ENCODE measurements around the gene SHISA8.

SHISA8 gene

GRCh38 chr22:41912338-41913039 is 2.4 kb downstream of the SHISA8 start:
- H3K4me3 Mint-ChIP-seq, result no peak overlapping the region
- no peaks in the 10 kb centered on the region for H3K9me3 Mint-ChIP-seq
- peaks cover 47% of the 10 kb centered on the region for H3K4me1 Mint-ChIP-seq (ENCODE audit: low read depth)
- peak overlapping the region; percentile 80 for H3K27ac Mint-ChIP-seq
- peaks cover 3% of the 10 kb centered on the region for H3K36me3 Mint-ChIP-seq (ENCODE audit: low read depth)
- H3K27me3 Mint-ChIP-seq, result peaks cover 54% of the 10 kb centered on the region
- DNase-seq, result no peak

GRCh38 chr22:41911001-41911611 is 3.8 kb downstream of the SHISA8 start:
- peaks cover 13% of the 10 kb centered on the region for H3K36me3 Mint-ChIP-seq (ENCODE audit: low read depth)
- no peak overlapping the region for H3K4me3 Mint-ChIP-seq
- peaks cover 51% of the 10 kb centered on the region for H3K4me1 Mint-ChIP-seq (ENCODE audit: low read depth)
- no peaks in the 10 kb centered on the region for H3K9me3 Mint-ChIP-seq
- DNase-seq, result peak; percentile 60
- peak overlapping the region; percentile 59 for H3K27ac Mint-ChIP-seq
- peaks cover 44% of the 10 kb centered on the region for H3K27me3 Mint-ChIP-seq

GRCh38 chr22:41910050-41911000 is 4.5 kb downstream of the SHISA8 start:
- Mint-ChIP-seq H3K9me3 (no peaks in the 10 kb centered on the region), H3K4me3 (no peak overlapping the region), H3K27ac (no peak overlapping the region), H3K4me1 (ENCODE audit: low read depth) (peaks cover 44% of the 10 kb centered on the region), H3K27me3 (peaks cover 36% of the 10 kb centered on the region), H3K36me3 (ENCODE audit: low read depth) (peaks cover 20% of the 10 kb centered on the region)
- peak; percentile 68 for DNase-seq

GRCh38 chr22:41909310-41910049 is 5.4 kb downstream of the SHISA8 start:
- Mint-ChIP-seq H3K9me3 (no peaks in the 10 kb centered on the region), H3K4me1 (ENCODE audit: low read depth) (peaks cover 42% of the 10 kb centered on the region), H3K4me3 (peak overlapping the region; percentile 18), H3K27ac (peak overlapping the region; percentile 68), H3K27me3 (peaks cover 33% of the 10 kb centered on the region), H3K36me3 (ENCODE audit: low read depth) (peaks cover 29% of the 10 kb centered on the region)
- peak; percentile 50 for DNase-seq

- H3K27me3 Mint-ChIP-seq, result peaks cover 33% of the 10 kb centered on the region
- no peak for DNase-seq
- peak overlapping the region; percentile 10 for H3K4me3 Mint-ChIP-seq
- peaks cover 42% of the 10 kb centered on the region for H3K4me1 Mint-ChIP-seq (ENCODE audit: low read depth)
- H3K27ac Mint-ChIP-seq, result peak overlapping the region; percentile 33
- peaks cover 35% of the 10 kb centered on the region for H3K36me3 Mint-ChIP-seq (ENCODE audit: low read depth)
- no peaks in the 10 kb centered on the region for H3K9me3 Mint-ChIP-seq
Measured at GRCh38 chr22:41908411-41909309, 6.2 kb downstream of the SHISA8 start.

- peaks cover 25% of the 10 kb centered on the region for H3K27me3 Mint-ChIP-seq
- peaks cover 45% of the 10 kb centered on the region for H3K36me3 Mint-ChIP-seq (ENCODE audit: low read depth)
- H3K27ac Mint-ChIP-seq, result peak overlapping the region; percentile 66
- H3K4me1 Mint-ChIP-seq (ENCODE audit: low read depth), result peaks cover 36% of the 10 kb centered on the region
- H3K9me3 Mint-ChIP-seq, result no peaks in the 10 kb centered on the region
- no peak overlapping the region for H3K4me3 Mint-ChIP-seq
- peak; percentile 50 for DNase-seq
Measured at GRCh38 chr22:41907436-41908401, 7.2 kb downstream of the SHISA8 start.

GRCh38 chr22:41906822-41907221 is 8.1 kb downstream of the SHISA8 start:
- H3K27me3 Mint-ChIP-seq, result peaks cover 16% of the 10 kb centered on the region
- no peaks in the 10 kb centered on the region for H3K9me3 Mint-ChIP-seq
- DNase-seq, result no peak
- H3K27ac Mint-ChIP-seq, result no peak overlapping the region
- H3K4me3 Mint-ChIP-seq, result no peak overlapping the region
- peaks cover 54% of the 10 kb centered on the region for H3K36me3 Mint-ChIP-seq (ENCODE audit: low read depth)
- H3K4me1 Mint-ChIP-seq (ENCODE audit: low read depth), result peaks cover 30% of the 10 kb centered on the region

GRCh38 chr22:41905411-41906202 is 9.3 kb downstream of the SHISA8 start:
- Mint-ChIP-seq H3K27ac (peak overlapping the region; percentile 61), H3K4me3 (no peak overlapping the region), H3K4me1 (ENCODE audit: low read depth) (peaks cover 24% of the 10 kb centered on the region), H3K36me3 (ENCODE audit: low read depth) (peaks cover 63% of the 10 kb centered on the region), H3K9me3 (no peaks in the 10 kb centered on the region), H3K27me3 (peaks cover 9% of the 10 kb centered on the region)
- no peak for DNase-seq

GRCh38 chr22:41904450-41905410 is 10.1 kb downstream of the SHISA8 start:
- Mint-ChIP-seq H3K36me3 (ENCODE audit: low read depth) (peaks cover 72% of the 10 kb centered on the region), H3K27ac (peak overlapping the region; percentile 65), H3K27me3 (peaks cover 7% of the 10 kb centered on the region), H3K4me1 (ENCODE audit: low read depth) (peaks cover 24% of the 10 kb centered on the region), H3K4me3 (no peak overlapping the region), H3K9me3 (no peaks in the 10 kb centered on the region)
- no peak for DNase-seq

GRCh38 chr22:41902932-41903421 is 11.9 kb downstream of the SHISA8 start:
- Mint-ChIP-seq H3K9me3 (no peaks in the 10 kb centered on the region), H3K4me3 (no peak overlapping the region), H3K27ac (peak overlapping the region; percentile 26), H3K4me1 (ENCODE audit: low read depth) (peaks cover 9% of the 10 kb centered on the region), H3K27me3 (no peaks in the 10 kb centered on the region), H3K36me3 (ENCODE audit: low read depth) (peaks cover 87% of the 10 kb centered on the region)
- no peak for DNase-seq

- Mint-ChIP-seq H3K9me3 (no peaks in the 10 kb centered on the region), H3K4me3 (no peak overlapping the region), H3K27me3 (no peaks in the 10 kb centered on the region), H3K27ac (no peak overlapping the region), H3K4me1 (ENCODE audit: low read depth) (peaks cover under 1% of the 10 kb centered on the region), H3K36me3 (ENCODE audit: low read depth) (peaks cover 91% of the 10 kb centered on the region)
- no peak for DNase-seq
Measured at GRCh38 chr22:41902016-41902415, 12.9 kb downstream of the SHISA8 start.

Measured in activated T-cell treated with anti-CD3 and anti-CD28 coated beads, Interleukin-2, amount 50 U/mL, for 24 hours (primary cell).